GM12878 (cell line): Measurements from ENCODE around the gene ATF6B. TPM values are rescaled to one million over a fixed set of nuclear protein-coding genes. Genes with fewer than 3 reads are reported as not detected.

Experiments
- CEBPB ChIP-seq, 2 experiments: fragments of 150-350 bp in 1 of 2; IDR thresholded peaks; 2 replicates each; pipeline ENCODE4 v1.6.1; 2012 to 2014; ENCODE audit warnings: low read depth in 2 of 2, low read length in 2 of 2, borderline replicate concordance in 1 of 2, inconsistent platforms in 1 of 2
- EGR1 ChIP-seq, 2 experiments: IDR thresholded peaks; 1 replicate in 1 of 2; 2 replicates in 1 of 2; pipeline ENCODE4 v1.6.1; 2011 to 2012; ENCODE audit warnings: low read depth in 2 of 2, low read length in 2 of 2, borderline replicate concordance in 1 of 2, mild to moderate bottlenecking in 1 of 2, moderate library complexity in 1 of 2
- FOXM1 ChIP-seq: IDR thresholded peaks from 2 replicates; pipeline ENCODE4 v1.6.1; 2012; ENCODE audit warnings: low read depth, mild to moderate bottlenecking, inconsistent platforms, low read length, moderate library complexity
- MEF2A ChIP-seq: IDR thresholded peaks from 2 replicates; pipeline ENCODE4 v1.6.1; 2011; ENCODE audit warnings: low read depth, mild to moderate bottlenecking, low read length, moderate library complexity; ENCODE audit not compliant: insufficient read depth
- NFIC ChIP-seq: IDR thresholded peaks from 2 replicates; pipeline ENCODE4 v1.6.1; 2012; ENCODE audit warnings: low read depth, mild to moderate bottlenecking, inconsistent platforms, low read length, moderate library complexity
- PML ChIP-seq: IDR thresholded peaks from 2 replicates; pipeline ENCODE4 v1.6.1; 2012; ENCODE audit warnings: low read length, inconsistent platforms
- RB1 ChIP-seq: fragments of 450-650 bp; formaldehyde crosslinking; IDR thresholded peaks from 2 replicates; pipeline ENCODE4 v1.6.1; 2017; ENCODE audit warnings: mild to moderate bottlenecking, borderline replicate concordance
- SREBF2 ChIP-seq: IDR thresholded peaks from 2 replicates; pipeline ENCODE4 v1.6.1; 2012; ENCODE audit warnings: mild to moderate bottlenecking, low read length
- TBL1XR1 ChIP-seq: IDR thresholded peaks from 2 replicates; pipeline ENCODE4 v1.6.1; 2012; ENCODE audit warnings: low read depth, low read length, improper control_type of control experiment
- TCF12 ChIP-seq: IDR thresholded peaks from 2 replicates; pipeline ENCODE4 v1.6.1; 2011; ENCODE audit warnings: low read depth, mild to moderate bottlenecking, low read length
- TCF3 ChIP-seq: IDR thresholded peaks from 2 replicates; pipeline ENCODE4 v1.6.1; 2012; ENCODE audit warnings: low read depth, mild to moderate bottlenecking, low read length, borderline replicate concordance; ENCODE audit not compliant: insufficient read depth
- TCF7 ChIP-seq: IDR thresholded peaks from 2 replicates; pipeline ENCODE4 v1.6.1; 2014; ENCODE audit warnings: antibody characterized with exemption, borderline replicate concordance
- ZNF207 ChIP-seq: fragments of 450-650 bp; IDR thresholded peaks from 2 replicates; pipeline ENCODE4 v1.6.1; 2014; ENCODE audit warnings: antibody characterized with exemption, mild to moderate bottlenecking, borderline replicate concordance
- ZNF24 ChIP-seq: fragments of 450-650 bp; IDR thresholded peaks from 2 replicates; pipeline ENCODE4 v1.6.1; 2017; ENCODE audit warnings: antibody characterized with exemption, mild to moderate bottlenecking
- ZZZ3 ChIP-seq: IDR thresholded peaks from 2 replicates; pipeline ENCODE4 v1.6.1; 2011; ENCODE audit warnings: low read depth; ENCODE audit not compliant: control insufficient read depth, insufficient read length
- polyA plus RNA-seq, 11 experiments: library from polyadenylated mRNA; depleted of rRNA in 4 of 11; unstranded in 6 of 11; stranded (reverse) in 5 of 11; fragments of >200 nt; fragmentation: Nextera tagmentation in 4 of 11; fragmentation: Illumina TruSeq in 1 of 11; extraction: Ambion mirVana in 4 of 11; extraction: Trizol in 1 of 11; gene quantifications; 1 replicate in 1 of 11; 2 replicates in 10 of 11; pipeline versions ENCODE4 v1.2.1 to v1.2.3, GENCODE V29; 2011 to 2016; ENCODE audit warnings: inconsistent platforms in 2 of 11, missing spikeins in 2 of 11, low read depth in 1 of 11
- total RNA-seq, 4 experiments: library from RNA; depleted of rRNA in 3 of 4; stranded (reverse); fragments of >200 nt in 3 of 4; fragmentation: Illumina TruSeq in 1 of 4; extraction: Trizol in 1 of 4; gene quantifications; 2 replicates each; pipeline versions ENCODE4 v1.2.1 to v1.2.3, GENCODE V29; 2013 to 2021
- TF ChIP-seq, protein P1 (sequence below): IDR thresholded peaks from 2 replicates; pipeline ENCODE4 v1.6.1; 2012; ENCODE audit warnings: improper control_type of control experiment, low read depth, low read length; ENCODE audit not compliant: insufficient replicate concordance
- TF ChIP-seq, protein P2 (sequence below): fragments of 450-650 bp; formaldehyde crosslinking; IDR thresholded peaks from 2 replicates; pipeline ENCODE4 v1.4.0; 2022; ENCODE audit warnings: mild to moderate bottlenecking, moderate library complexity
- TF ChIP-seq, protein P3 (sequence below): fragments of 450-650 bp; IDR thresholded peaks from 2 replicates; pipeline ENCODE4 v1.6.1; 2017; ENCODE audit warnings: mild to moderate bottlenecking, moderate library complexity

The ATF6B gene
- total and polyA plus RNA-seq, 10 of the 15 experiments (the other 5 are each of a cell fraction or from before 2014, with no cell fraction given): 13.6 to 83.9 (median 44.0) TPM

DNA sequence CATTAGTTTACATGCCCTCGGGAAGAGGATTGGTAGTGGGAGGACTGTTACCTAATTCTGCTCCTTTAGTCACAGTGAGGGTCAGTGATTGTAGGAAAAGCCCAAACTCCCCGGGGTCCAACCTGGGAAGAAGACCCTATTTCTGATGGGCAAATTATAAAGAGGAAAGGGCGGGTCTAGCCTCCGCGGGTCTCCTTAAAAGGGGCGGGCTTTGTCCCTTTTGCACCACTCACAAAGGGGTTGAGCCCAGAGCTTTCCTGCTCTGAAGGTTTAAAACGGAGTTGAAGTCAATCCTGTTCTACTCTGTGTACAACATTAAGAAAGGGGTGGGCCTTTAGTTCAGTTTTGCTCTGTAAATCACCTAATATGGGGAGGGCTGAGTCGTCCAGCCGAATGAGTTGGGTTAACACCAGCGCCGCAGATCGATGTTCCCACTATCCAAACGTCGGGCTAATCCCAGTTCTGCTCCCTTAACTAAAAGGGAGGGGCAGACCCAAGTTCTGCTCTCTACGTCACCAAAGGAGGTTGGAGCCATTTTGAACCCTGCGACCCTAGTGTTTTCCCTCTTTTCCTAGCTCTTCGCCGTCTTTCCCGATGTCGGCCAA, 49.2 kb upstream of the ATF6B start (continued):
- no peak for TF ChIP-seq TCF3
- TF ChIP-seq, protein P1, sequence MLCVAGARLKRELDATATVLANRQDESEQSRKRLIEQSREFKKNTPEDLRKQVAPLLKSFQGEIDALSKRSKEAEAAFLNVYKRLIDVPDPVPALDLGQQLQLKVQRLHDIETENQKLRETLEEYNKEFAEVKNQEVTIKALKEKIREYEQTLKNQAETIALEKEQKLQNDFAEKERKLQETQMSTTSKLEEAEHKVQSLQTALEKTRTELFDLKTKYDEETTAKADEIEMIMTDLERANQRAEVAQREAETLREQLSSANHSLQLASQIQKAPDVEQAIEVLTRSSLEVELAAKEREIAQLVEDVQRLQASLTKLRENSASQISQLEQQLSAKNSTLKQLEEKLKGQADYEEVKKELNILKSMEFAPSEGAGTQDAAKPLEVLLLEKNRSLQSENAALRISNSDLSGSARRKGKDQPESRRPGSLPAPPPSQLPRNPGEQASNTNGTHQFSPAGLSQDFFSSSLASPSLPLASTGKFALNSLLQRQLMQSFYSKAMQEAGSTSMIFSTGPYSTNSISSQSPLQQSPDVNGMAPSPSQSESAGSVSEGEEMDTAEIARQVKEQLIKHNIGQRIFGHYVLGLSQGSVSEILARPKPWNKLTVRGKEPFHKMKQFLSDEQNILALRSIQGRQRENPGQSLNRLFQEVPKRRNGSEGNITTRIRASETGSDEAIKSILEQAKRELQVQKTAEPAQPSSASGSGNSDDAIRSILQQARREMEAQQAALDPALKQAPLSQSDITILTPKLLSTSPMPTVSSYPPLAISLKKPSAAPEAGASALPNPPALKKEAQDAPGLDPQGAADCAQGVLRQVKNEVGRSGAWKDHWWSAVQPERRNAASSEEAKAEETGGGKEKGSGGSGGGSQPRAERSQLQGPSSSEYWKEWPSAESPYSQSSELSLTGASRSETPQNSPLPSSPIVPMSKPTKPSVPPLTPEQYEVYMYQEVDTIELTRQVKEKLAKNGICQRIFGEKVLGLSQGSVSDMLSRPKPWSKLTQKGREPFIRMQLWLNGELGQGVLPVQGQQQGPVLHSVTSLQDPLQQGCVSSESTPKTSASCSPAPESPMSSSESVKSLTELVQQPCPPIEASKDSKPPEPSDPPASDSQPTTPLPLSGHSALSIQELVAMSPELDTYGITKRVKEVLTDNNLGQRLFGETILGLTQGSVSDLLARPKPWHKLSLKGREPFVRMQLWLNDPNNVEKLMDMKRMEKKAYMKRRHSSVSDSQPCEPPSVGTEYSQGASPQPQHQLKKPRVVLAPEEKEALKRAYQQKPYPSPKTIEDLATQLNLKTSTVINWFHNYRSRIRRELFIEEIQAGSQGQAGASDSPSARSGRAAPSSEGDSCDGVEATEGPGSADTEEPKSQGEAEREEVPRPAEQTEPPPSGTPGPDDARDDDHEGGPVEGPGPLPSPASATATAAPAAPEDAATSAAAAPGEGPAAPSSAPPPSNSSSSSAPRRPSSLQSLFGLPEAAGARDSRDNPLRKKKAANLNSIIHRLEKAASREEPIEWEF: no peak
- no peak for TF ChIP-seq MEF2A
- no peak for TF ChIP-seq TCF12
- no peak for TF ChIP-seq EGR1 (IDR thresholded peaks at IDR 0.05; ENCODE audit: borderline replicate concordance in 1 of 2, low read depth in 2 of 2, low read length in 2 of 2)
- no peak for TF ChIP-seq TBL1XR1
- TF ChIP-seq, protein P2, sequence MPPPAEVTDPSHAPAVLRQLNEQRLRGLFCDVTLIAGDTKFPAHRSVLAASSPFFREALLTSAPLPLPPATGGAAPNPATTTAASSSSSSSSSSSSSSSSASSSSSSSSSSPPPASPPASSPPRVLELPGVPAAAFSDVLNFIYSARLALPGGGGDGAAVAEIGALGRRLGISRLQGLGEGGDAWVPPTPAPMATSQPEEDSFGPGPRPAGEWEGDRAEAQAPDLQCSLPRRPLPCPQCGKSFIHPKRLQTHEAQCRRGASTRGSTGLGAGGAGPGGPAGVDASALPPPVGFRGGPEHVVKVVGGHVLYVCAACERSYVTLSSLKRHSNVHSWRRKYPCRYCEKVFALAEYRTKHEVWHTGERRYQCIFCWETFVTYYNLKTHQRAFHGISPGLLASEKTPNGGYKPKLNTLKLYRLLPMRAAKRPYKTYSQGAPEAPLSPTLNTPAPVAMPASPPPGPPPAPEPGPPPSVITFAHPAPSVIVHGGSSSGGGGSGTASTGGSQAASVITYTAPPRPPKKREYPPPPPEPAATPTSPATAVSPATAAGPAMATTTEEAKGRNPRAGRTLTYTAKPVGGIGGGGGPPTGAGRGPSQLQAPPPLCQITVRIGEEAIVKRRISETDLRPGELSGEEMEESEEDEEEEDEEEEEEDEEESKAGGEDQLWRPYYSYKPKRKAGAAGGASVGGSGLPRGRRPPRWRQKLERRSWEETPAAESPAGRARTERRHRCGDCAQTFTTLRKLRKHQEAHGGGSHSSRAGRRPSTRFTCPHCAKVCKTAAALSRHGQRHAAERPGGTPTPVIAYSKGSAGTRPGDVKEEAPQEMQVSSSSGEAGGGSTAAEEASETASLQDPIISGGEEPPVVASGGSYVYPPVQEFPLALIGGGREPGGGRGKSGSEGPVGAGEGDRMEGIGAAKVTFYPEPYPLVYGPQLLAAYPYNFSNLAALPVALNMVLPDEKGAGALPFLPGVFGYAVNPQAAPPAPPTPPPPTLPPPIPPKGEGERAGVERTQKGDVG (CRISPR knock-in tag): no peak
- no peak for TF ChIP-seq SREBF2
- no peak; the same call in 1 of the 2 replicates for TF ChIP-seq ZNF207
- TF ChIP-seq FOXM1: no peak
- peak; percentile 64; the same call in 1 of the 2 replicates for TF ChIP-seq RB1
- no peak for TF ChIP-seq ZNF24
- TF ChIP-seq, protein P3, sequence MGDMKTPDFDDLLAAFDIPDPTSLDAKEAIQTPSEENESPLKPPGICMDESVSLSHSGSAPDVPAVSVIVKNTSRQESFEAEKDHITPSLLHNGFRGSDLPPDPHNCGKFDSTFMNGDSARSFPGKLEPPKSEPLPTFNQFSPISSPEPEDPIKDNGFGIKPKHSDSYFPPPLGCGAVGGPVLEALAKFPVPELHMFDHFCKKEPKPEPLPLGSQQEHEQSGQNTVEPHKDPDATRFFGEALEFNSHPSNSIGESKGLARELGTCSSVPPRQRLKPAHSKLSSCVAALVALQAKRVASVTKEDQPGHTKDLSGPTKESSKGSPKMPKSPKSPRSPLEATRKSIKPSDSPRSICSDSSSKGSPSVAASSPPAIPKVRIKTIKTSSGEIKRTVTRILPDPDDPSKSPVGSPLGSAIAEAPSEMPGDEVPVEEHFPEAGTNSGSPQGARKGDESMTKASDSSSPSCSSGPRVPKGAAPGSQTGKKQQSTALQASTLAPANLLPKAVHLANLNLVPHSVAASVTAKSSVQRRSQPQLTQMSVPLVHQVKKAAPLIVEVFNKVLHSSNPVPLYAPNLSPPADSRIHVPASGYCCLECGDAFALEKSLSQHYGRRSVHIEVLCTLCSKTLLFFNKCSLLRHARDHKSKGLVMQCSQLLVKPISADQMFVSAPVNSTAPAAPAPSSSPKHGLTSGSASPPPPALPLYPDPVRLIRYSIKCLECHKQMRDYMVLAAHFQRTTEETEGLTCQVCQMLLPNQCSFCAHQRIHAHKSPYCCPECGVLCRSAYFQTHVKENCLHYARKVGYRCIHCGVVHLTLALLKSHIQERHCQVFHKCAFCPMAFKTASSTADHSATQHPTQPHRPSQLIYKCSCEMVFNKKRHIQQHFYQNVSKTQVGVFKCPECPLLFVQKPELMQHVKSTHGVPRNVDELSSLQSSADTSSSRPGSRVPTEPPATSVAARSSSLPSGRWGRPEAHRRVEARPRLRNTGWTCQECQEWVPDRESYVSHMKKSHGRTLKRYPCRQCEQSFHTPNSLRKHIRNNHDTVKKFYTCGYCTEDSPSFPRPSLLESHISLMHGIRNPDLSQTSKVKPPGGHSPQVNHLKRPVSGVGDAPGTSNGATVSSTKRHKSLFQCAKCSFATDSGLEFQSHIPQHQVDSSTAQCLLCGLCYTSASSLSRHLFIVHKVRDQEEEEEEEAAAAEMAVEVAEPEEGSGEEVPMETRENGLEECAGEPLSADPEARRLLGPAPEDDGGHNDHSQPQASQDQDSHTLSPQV: no peak
- TF ChIP-seq TCF7: no peak
- no peak for TF ChIP-seq NFIC
- 0 out of 2 replicates have a peak, but pooled peaks have one; percentile 26 for TF ChIP-seq PML
- TF ChIP-seq CEBPB (IDR thresholded peaks at IDR 0.05; ENCODE audit: borderline replicate concordance in 1 of 2, low read depth in 2 of 2, low read length in 2 of 2): no peak
- TF ChIP-seq ZZZ3: no peak
